ENCODE data around the gene GRAP2.

- TF ChIP-seq CTCF (IDR thresholded peaks at IDR 0.05) (no peak), POLR2A (IDR thresholded peaks at IDR 0.05) (no peak), EP300 (IDR thresholded peaks at IDR 0.05) (no peak)
Observed at GRCh38 chr22:39962071-39962470, 61.2 kb downstream of the GRAP2 start.

Data from stomach (tissue), 4 donors.